ENCODE data around the gene MTTP.

GRCh38 chr4:99665983-99666382, 91.4 kb downstream of the MTTP start:
- TF ChIP-seq, protein P1, sequence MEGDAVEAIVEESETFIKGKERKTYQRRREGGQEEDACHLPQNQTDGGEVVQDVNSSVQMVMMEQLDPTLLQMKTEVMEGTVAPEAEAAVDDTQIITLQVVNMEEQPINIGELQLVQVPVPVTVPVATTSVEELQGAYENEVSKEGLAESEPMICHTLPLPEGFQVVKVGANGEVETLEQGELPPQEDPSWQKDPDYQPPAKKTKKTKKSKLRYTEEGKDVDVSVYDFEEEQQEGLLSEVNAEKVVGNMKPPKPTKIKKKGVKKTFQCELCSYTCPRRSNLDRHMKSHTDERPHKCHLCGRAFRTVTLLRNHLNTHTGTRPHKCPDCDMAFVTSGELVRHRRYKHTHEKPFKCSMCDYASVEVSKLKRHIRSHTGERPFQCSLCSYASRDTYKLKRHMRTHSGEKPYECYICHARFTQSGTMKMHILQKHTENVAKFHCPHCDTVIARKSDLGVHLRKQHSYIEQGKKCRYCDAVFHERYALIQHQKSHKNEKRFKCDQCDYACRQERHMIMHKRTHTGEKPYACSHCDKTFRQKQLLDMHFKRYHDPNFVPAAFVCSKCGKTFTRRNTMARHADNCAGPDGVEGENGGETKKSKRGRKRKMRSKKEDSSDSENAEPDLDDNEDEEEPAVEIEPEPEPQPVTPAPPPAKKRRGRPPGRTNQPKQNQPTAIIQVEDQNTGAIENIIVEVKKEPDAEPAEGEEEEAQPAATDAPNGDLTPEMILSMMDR (IDR thresholded peaks at IDR 0.05), result no peak
- TF ChIP-seq ZFX (IDR thresholded peaks at IDR 0.05; ENCODE audit: borderline replicate concordance), result no peak
